H1 (cell line): ENCODE measurements around the gene ASB17. TPM values are rescaled to one million over a fixed set of nuclear protein-coding genes. Genes with fewer than 3 reads are reported as not detected.

ENCODE experiments used
- CTCF ChIA-PET: fragments of 300-600 bp; sonication (Branson Sonifier 250); formaldehyde crosslinking; loops from one replicate; lab custom pipeline; 2021; ENCODE audit not compliant: partially characterized antibody; lab: Charles Lee
- POLR2A ChIA-PET: fragments of 300-600 bp; sonication (Branson Sonifier 250); formaldehyde crosslinking; loops from one replicate; lab custom pipeline; 2021; ENCODE audit warnings: inconsistent platforms; ENCODE audit not compliant: partially characterized antibody; lab: Charles Lee
- DNase-seq, 2 experiments: peaks; one replicate each; pipeline versions ENCODE4 v3.0.0 to v3.0.0-alpha.2; 2010 to 2022; ENCODE audit warnings: low spot score in 2 of 2, low read depth in 1 of 2, mixed read lengths in 1 of 2
- FAIRE-seq: peaks from 2 replicates; lab custom pipeline; 2011; peaks lifted over from hg19 to GRCh38; lab: Jason Lieb, UNC
- H2AFZ ChIP-seq: 2 replicates; pipeline ENCODE4 v1.8.1; 2012; ENCODE audit warnings: low read length, inconsistent platforms
- H2AK5ac ChIP-seq: 2 replicates; pipeline ENCODE4 v1.6.1; 2013; ENCODE audit warnings: low read depth, low read length
- H2BK120ac ChIP-seq: replicated peaks from 2 replicates; pipeline ENCODE3; 2013; ENCODE audit warnings: low read depth, low read length, inconsistent platforms
- H2BK12ac ChIP-seq: 2 replicates; pipeline ENCODE4 v1.6.1; 2013; ENCODE audit warnings: low read depth, low read length
- H2BK15ac ChIP-seq: 2 replicates; pipeline ENCODE4 v1.6.1; 2013; ENCODE audit warnings: low read length
- H2BK20ac ChIP-seq: 2 replicates; pipeline ENCODE4 v1.6.1; 2013; ENCODE audit warnings: low read length
- H2BK5ac ChIP-seq: 2 replicates; pipeline ENCODE4 v1.6.1; 2013; ENCODE audit warnings: low read depth, low read length
- H3K14ac ChIP-seq: 2 replicates; pipeline ENCODE4 v1.6.1; 2013; ENCODE audit warnings: inconsistent platforms; ENCODE audit not compliant: insufficient read length
- H3K18ac ChIP-seq: 2 replicates; pipeline ENCODE4 v1.6.1; 2013; ENCODE audit warnings: low read length; ENCODE audit errors: extremely low read depth
- H3K23ac ChIP-seq: 2 replicates; pipeline ENCODE4 v1.6.1; 2013; ENCODE audit warnings: inconsistent platforms; ENCODE audit not compliant: insufficient read length
- H3K23me2 ChIP-seq: 2 replicates; pipeline ENCODE4 v1.6.1; 2013; ENCODE audit warnings: low read depth, low read length
- H3K27ac ChIP-seq: 2 replicates; pipeline ENCODE4 v1.6.1; 2011; ENCODE audit warnings: low read depth, low read length, inconsistent platforms
- H3K27me3 ChIP-seq, 4 experiments: replicated peaks in 1 of 4; 1 replicate in 1 of 4; 2 replicates in 3 of 4; pipeline versions ENCODE4 v1.6.1 to v1.8.1; 2011 to 2013; ENCODE audit warnings: low read length in 3 of 4, mild to moderate bottlenecking in 3 of 4, inconsistent platforms in 2 of 4, mixed read lengths in 2 of 4, moderate library complexity in 1 of 4; ENCODE audit not compliant: control insufficient read depth in 3 of 4, insufficient read depth in 3 of 4; ENCODE audit errors: extremely low read depth in 1 of 4
- H3K36me3 ChIP-seq, 4 experiments: 2 replicates each; pipeline versions ENCODE4 v1.6.1 to v1.8.1; 2011 to 2013; ENCODE audit warnings: mild to moderate bottlenecking in 4 of 4, low read length in 3 of 4, moderate library complexity in 2 of 4, control low read depth in 1 of 4, inconsistent platforms in 1 of 4; ENCODE audit not compliant: insufficient read depth in 4 of 4, control insufficient read depth in 2 of 4
- H3K4ac ChIP-seq: replicated peaks from 2 replicates; pipeline ENCODE3; 2013; ENCODE audit warnings: low read length, low read depth, mixed read lengths, inconsistent platforms; ENCODE audit not compliant: insufficient read length
- H3K4me1 ChIP-seq, 4 experiments: replicated peaks in 1 of 4; 1 replicate in 1 of 4; 2 replicates in 3 of 4; pipeline versions ENCODE4 v1.6.1 to v1.8.1; 2011 to 2013; ENCODE audit warnings: low read length in 3 of 4, inconsistent platforms in 2 of 4, mixed read lengths in 1 of 4; ENCODE audit not compliant: insufficient read depth in 4 of 4, control insufficient read depth in 3 of 4
- H3K4me2 ChIP-seq, 2 experiments: 2 replicates each; pipeline versions ENCODE4 v1.6.1 to v1.8.1; 2011 to 2013; ENCODE audit warnings: low read depth in 2 of 2, low read length in 2 of 2, control low read depth in 1 of 2, inconsistent platforms in 1 of 2, mild to moderate bottlenecking in 1 of 2; ENCODE audit not compliant: insufficient read depth in 1 of 2
- H3K4me3 ChIP-seq, 4 experiments: fragments of 200-600, 300-600 bp in 1 of 4; sonication (generic), shearing (Covaris generic), sonication (Bioruptor Twin) in 1 of 4; 2 replicates each; pipeline versions ENCODE4 v1.5.1 to v1.8.1; 2011 to 2016; ENCODE audit warnings: low read length in 4 of 4, low read depth in 3 of 4, control low read depth in 2 of 4, inconsistent platforms in 2 of 4, mild to moderate bottlenecking in 2 of 4, mixed read lengths in 1 of 4, moderate library complexity in 1 of 4; ENCODE audit not compliant: insufficient read depth in 2 of 4; ENCODE audit errors: extremely low read depth in 1 of 4
- H3K56ac ChIP-seq: replicated peaks from 2 replicates; pipeline ENCODE3; 2013; ENCODE audit warnings: low read depth, mild to moderate bottlenecking, mixed read lengths, low read length, inconsistent platforms; ENCODE audit not compliant: insufficient read length
- H3K79me1 ChIP-seq: 2 replicates; pipeline ENCODE4 v1.6.1; 2013; ENCODE audit warnings: low read depth, low read length, control low read depth
- H3K79me2 ChIP-seq, 2 experiments: 2 replicates each; pipeline versions ENCODE4 v1.6.1 to v1.8.1; 2012 to 2013; ENCODE audit warnings: low read length in 2 of 2, mild to moderate bottlenecking in 2 of 2, inconsistent platforms in 1 of 2; ENCODE audit not compliant: insufficient read depth in 2 of 2, control insufficient read depth in 1 of 2
- H3K9ac ChIP-seq, 4 experiments: replicated peaks in 1 of 4; 1 replicate in 1 of 4; 2 replicates in 3 of 4; pipeline versions ENCODE4 v1.6.1 to v1.8.1; 2011 to 2013; ENCODE audit warnings: low read depth in 3 of 4, low read length in 3 of 4, control low read depth in 2 of 4, mild to moderate bottlenecking in 2 of 4, moderate library complexity in 2 of 4, inconsistent platforms in 1 of 4; ENCODE audit errors: extremely low read depth in 1 of 4
- H3K9me3 ChIP-seq, 2 experiments: 2 replicates each; pipeline versions ENCODE4 v1.6.1 to v1.8.1; 2012 to 2013; ENCODE audit warnings: mild to moderate bottlenecking in 2 of 2, moderate library complexity in 2 of 2, control low read depth in 1 of 2, inconsistent platforms in 1 of 2, low read depth in 1 of 2, low read length in 1 of 2, mixed read lengths in 1 of 2; ENCODE audit not compliant: insufficient read depth in 2 of 2
- H4K20me1 ChIP-seq, 2 experiments: replicated peaks in 1 of 2; 2 replicates each; pipeline versions ENCODE3 to v1.8.1; 2011 to 2013; ENCODE audit warnings: inconsistent platforms in 2 of 2, low read length in 2 of 2, mild to moderate bottlenecking in 1 of 2; ENCODE audit not compliant: insufficient read depth in 2 of 2, control insufficient read depth in 1 of 2
- H4K5ac ChIP-seq: 2 replicates; pipeline ENCODE4 v1.6.1; 2013; ENCODE audit warnings: low read length, low read depth, mixed read lengths, inconsistent platforms; ENCODE audit not compliant: insufficient read length
- H4K8ac ChIP-seq: 2 replicates; pipeline ENCODE4 v1.8.0; 2013; ENCODE audit warnings: mild to moderate bottlenecking, moderate library complexity, low read length, inconsistent platforms; ENCODE audit not compliant: insufficient read depth; ENCODE audit errors: extremely low read depth
- H4K91ac ChIP-seq: replicated peaks from 2 replicates; pipeline ENCODE3; 2013; ENCODE audit warnings: low read length, mixed read lengths, inconsistent platforms; ENCODE audit not compliant: insufficient read length
- EGR1 ChIP-seq: IDR thresholded peaks from 2 replicates; pipeline ENCODE4 v1.6.1; 2011; ENCODE audit warnings: low read depth, low read length, borderline replicate concordance
- EP300 ChIP-seq, 2 experiments: IDR thresholded peaks; 1 replicate in 1 of 2; 2 replicates in 1 of 2; pipeline ENCODE4 v1.6.1; 2011 to 2012; ENCODE audit warnings: low read depth in 2 of 2, low read length in 2 of 2, mild to moderate bottlenecking in 2 of 2, borderline replicate concordance in 1 of 2, inconsistent platforms in 1 of 2, moderate library complexity in 1 of 2
- JUN ChIP-seq: IDR thresholded peaks from 2 replicates; pipeline ENCODE4 v1.6.1; 2011; ENCODE audit warnings: low read depth, mild to moderate bottlenecking, improper control_type of control experiment, low read length
- KDM1A ChIP-seq: fragments of 200-600, 300-600 bp; sonication (generic); IDR thresholded peaks from 2 replicates; pipeline ENCODE4 v1.7.1; 2016; ENCODE audit warnings: mild to moderate bottlenecking, low read length, borderline replicate concordance
- KDM4A ChIP-seq: IDR thresholded peaks from one replicate; pipeline ENCODE4 v1.7.1; 2012; ENCODE audit warnings: low read depth, mild to moderate bottlenecking, moderate library complexity, low read length, inconsistent platforms; ENCODE audit not compliant: severe bottlenecking
- NANOG ChIP-seq: IDR thresholded peaks from 2 replicates; pipeline ENCODE4 v1.6.1; 2011; ENCODE audit warnings: low read length, low read depth, mild to moderate bottlenecking, inconsistent platforms; ENCODE audit not compliant: insufficient read depth, poor library complexity, severe bottlenecking
- NRF1 ChIP-seq: IDR thresholded peaks from 2 replicates; pipeline ENCODE4 v1.6.1; 2011; ENCODE audit warnings: mild to moderate bottlenecking, low read depth, low read length, improper control_type of control experiment
- RBBP5 ChIP-seq: IDR thresholded peaks from 2 replicates; pipeline ENCODE4 v1.7.1; 2012; ENCODE audit warnings: low read depth, mild to moderate bottlenecking, inconsistent platforms, low read length, moderate library complexity, borderline replicate concordance
- RFX5 ChIP-seq: IDR thresholded peaks from 2 replicates; pipeline ENCODE4 v1.6.1; 2011; ENCODE audit warnings: low read depth, low read length, improper control_type of control experiment, borderline replicate concordance
- RNF2 ChIP-seq: fragments of 200-900, 300-1000 bp; sonication (generic); IDR thresholded peaks from 2 replicates; pipeline ENCODE4 v1.7.1; 2016; ENCODE audit warnings: borderline replicate concordance, low read depth, mild to moderate bottlenecking, antibody characterized with exemption, low read length; ENCODE audit not compliant: poor library complexity, severe bottlenecking; ENCODE audit errors: missing control alignments
- SIRT6 ChIP-seq: IDR thresholded peaks from one replicate; pipeline ENCODE4 v1.7.1; 2012; ENCODE audit warnings: low read length, inconsistent platforms
- USF2 ChIP-seq: IDR thresholded peaks from 2 replicates; pipeline ENCODE4 v1.6.1; 2011; ENCODE audit warnings: low read length, improper control_type of control experiment
- YY1 ChIP-seq: IDR thresholded peaks from 2 replicates; pipeline ENCODE4 v1.6.1; 2011; ENCODE audit warnings: low read depth, mild to moderate bottlenecking, low read length
- WGBS, 2 experiments: shearing (Covaris generic) in 1 of 2; methylation state at CpG; one replicate each; pipeline versions ENCODE4 v1.1.6 to v1.1.7; 2013 to 2015; ENCODE audit warnings: low lambda C conversion rate in 2 of 2, mixed read lengths in 2 of 2, inconsistent platforms in 1 of 2, low coverage in 1 of 2, missing lambda C conversion rate in 1 of 2; ENCODE audit not compliant: insufficient replicate concordance in 2 of 2, insufficient coverage in 1 of 2, insufficient read length in 1 of 2; ENCODE audit errors: extremely low coverage in 1 of 2, missing lambda C conversion rate in 1 of 2; 5-methylcytosine and 5-hydroxymethylcytosine counted together
- polyA plus RNA-seq, 7 experiments: library from polyadenylated mRNA; depleted of rRNA in 3 of 7; stranded (reverse) in 5 of 7; unstranded in 2 of 7; fragments of >200 nt in 5 of 7; fragments of 200-250 nt in 2 of 7; gene quantifications; 1 replicate in 5 of 7; 2 replicates in 1 of 7; 4 replicates in 1 of 7; pipeline versions ENCODE4 v1.2.1 to v1.2.3, GENCODE V29; 2011 to 2013; ENCODE audit warnings: missing spikeins in 2 of 7, mixed read lengths in 2 of 7
- total RNA-seq: library from RNA; stranded (reverse); fragmentation: NEBNext Ultra II Directional; extraction: Animal tissue kit (Norgen Biotek cat#: 25700); gene quantifications from 2 replicates; pipeline ENCODE4 v1.2.1, GENCODE V29; 2021

Gene ASB17
- total and polyA plus RNA-seq, 2 of the 8 experiments (the other 6 are each of a cell fraction or from before 2014, with no cell fraction given), result not detected

GRCh38 chr1:75922698-75923097, 9.5 kb downstream of the ASB17 start:
- no peaks in the 10 kb centered on the region for H3K9me3 ChIP-seq
- H3K18ac ChIP-seq, result no peak overlapping the region
- ChIA-PET POLR2A (no interaction called here), CTCF (no interaction called here)
- H3K4ac ChIP-seq, result no peak overlapping the region
- H3K27ac ChIP-seq, result no peak overlapping the region
- H3K23me2 ChIP-seq, result no peaks in the 10 kb centered on the region
- no peak overlapping the region for H2BK20ac ChIP-seq
- H4K8ac ChIP-seq, result no peak overlapping the region
- H3K14ac ChIP-seq, result no peak overlapping the region
- H3K4me3 ChIP-seq, result no peak overlapping the region
- no peak overlapping the region for H3K9ac ChIP-seq
- no peaks in the 10 kb centered on the region for H3K79me1 ChIP-seq
- no peaks in the 10 kb centered on the region for H4K20me1 ChIP-seq
- H4K91ac ChIP-seq, result no peak overlapping the region
- FAIRE-seq (no peak), DNase-seq (no peak)
- no peaks in the 10 kb centered on the region for H3K36me3 ChIP-seq
- no peak overlapping the region for H3K4me2 ChIP-seq
- H4K5ac ChIP-seq, result no peak overlapping the region
- 80% methylated on average over 1 of the region's 1 CpG; no CpG with 5 or more reads in 1 of the 2 experiments for WGBS, 2 experiments
- no peak overlapping the region for H2AK5ac ChIP-seq
- H2BK12ac ChIP-seq, result no peak overlapping the region
- no peak overlapping the region for H2BK15ac ChIP-seq
- no peaks in the 10 kb centered on the region for H3K4me1 ChIP-seq
- no peak overlapping the region for H3K23ac ChIP-seq
- no peak overlapping the region for H2AFZ ChIP-seq
- H3K56ac ChIP-seq, result no peak overlapping the region
- H3K79me2 ChIP-seq, result no peaks in the 10 kb centered on the region
- no peak overlapping the region for H2BK120ac ChIP-seq
- H3K27me3 ChIP-seq, result no peaks in the 10 kb centered on the region
- H2BK5ac ChIP-seq, result no peak overlapping the region
- no peak for TF ChIP-seq NANOG
- no peak for TF ChIP-seq RBBP5
- TF ChIP-seq KDM4A, result no peak
- TF ChIP-seq RNF2, result no peak
- no peak for TF ChIP-seq SIRT6
- no peak for TF ChIP-seq RFX5
- no peak for TF ChIP-seq EGR1
- TF ChIP-seq NRF1, result no peak
- TF ChIP-seq KDM1A, result no peak
- TF ChIP-seq YY1, result no peak
- TF ChIP-seq EP300 (IDR thresholded peaks at IDR 0.05; ENCODE audit: borderline replicate concordance in 1 of 2, low read depth in 2 of 2, low read length in 2 of 2), result no peak
- TF ChIP-seq JUN, result no peak
- TF ChIP-seq USF2, result no peak
